ENCODE measurements around the gene PRR36.

DNA sequence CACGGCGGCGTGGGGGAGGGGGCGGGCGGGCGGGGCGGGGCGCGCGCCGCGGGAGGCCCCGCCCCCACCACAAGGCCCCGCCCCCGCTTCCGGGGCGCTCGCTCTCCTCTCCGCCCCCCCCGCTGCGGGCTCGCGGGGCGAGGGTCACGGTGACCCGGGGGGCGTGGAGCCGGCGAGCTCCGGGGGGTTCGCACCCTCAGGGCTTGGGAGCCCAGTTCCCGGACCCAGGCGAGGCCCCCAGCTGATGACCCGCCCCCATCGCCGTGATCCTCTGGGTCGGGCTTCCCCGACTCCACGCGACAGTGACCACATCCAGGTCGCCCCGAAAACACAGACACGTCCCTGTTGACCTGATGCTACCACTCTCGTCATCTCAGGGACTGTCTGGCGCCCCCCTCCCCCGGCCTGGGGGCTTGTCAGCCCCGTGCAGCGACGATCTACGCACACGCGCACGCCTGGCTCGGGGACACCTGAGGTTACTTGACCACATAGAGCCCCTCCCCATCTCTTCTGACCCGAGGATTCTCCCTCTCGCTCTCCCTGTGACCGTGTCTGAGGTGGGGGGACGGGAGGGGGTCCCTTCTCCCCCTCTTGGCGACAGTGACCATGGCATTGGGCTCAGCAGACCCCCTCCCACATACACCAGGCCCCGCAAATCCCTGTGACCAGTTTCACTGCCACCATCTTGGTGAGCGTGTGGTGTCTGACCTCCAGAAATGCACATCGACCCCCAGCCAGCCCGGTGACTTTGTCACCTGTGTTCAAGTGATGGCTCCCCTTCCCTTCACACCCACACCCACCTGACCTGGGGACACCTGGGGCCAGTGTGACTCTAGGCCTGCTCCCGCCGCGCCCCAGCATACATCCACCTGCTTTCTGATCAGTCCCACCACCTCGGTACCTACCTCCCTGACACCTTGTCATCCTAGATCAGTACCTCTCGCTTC, 30.2 kb upstream of the PRR36 start:
- TF ChIP-seq, protein P1, sequence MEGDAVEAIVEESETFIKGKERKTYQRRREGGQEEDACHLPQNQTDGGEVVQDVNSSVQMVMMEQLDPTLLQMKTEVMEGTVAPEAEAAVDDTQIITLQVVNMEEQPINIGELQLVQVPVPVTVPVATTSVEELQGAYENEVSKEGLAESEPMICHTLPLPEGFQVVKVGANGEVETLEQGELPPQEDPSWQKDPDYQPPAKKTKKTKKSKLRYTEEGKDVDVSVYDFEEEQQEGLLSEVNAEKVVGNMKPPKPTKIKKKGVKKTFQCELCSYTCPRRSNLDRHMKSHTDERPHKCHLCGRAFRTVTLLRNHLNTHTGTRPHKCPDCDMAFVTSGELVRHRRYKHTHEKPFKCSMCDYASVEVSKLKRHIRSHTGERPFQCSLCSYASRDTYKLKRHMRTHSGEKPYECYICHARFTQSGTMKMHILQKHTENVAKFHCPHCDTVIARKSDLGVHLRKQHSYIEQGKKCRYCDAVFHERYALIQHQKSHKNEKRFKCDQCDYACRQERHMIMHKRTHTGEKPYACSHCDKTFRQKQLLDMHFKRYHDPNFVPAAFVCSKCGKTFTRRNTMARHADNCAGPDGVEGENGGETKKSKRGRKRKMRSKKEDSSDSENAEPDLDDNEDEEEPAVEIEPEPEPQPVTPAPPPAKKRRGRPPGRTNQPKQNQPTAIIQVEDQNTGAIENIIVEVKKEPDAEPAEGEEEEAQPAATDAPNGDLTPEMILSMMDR (IDR thresholded peaks at IDR 0.05): no peak
- TF ChIP-seq EP300 (IDR thresholded peaks at IDR 0.05) (no peak), POLR2AphosphoS5 (IDR thresholded peaks at IDR 0.05) (no peak)
